HepG2 (cell line): ENCODE results near the gene REPIN1.

ENCODE experiments used
- LCORL ChIP-seq, 2 experiments: fragments of 450-650 bp in 1 of 2; sonication (generic) in 1 of 2; formaldehyde crosslinking in 1 of 2; IDR thresholded peaks; 2 replicates each; pipeline versions ENCODE4 v1.5.0 to v1.6.1; 2017 to 2020; ENCODE audit warnings: antibody characterized with exemption in 1 of 2, missing genetic modification reagents in 1 of 2
- PRPF4 ChIP-seq: fragments of 200-400 bp; formaldehyde crosslinking; IDR thresholded peaks from 2 replicates; pipeline ENCODE4 v1.6.1; 2016; ENCODE audit warnings: low read length, low read depth; ENCODE audit not compliant: poor library complexity, severe bottlenecking
- SMC3 ChIP-seq: IDR thresholded peaks from 2 replicates; pipeline ENCODE4 v1.6.1; 2011; ENCODE audit warnings: low read length, improper control_type of control experiment
- TEAD2 ChIP-seq: sonication (generic); formaldehyde crosslinking; IDR thresholded peaks from 2 replicates; pipeline ENCODE4 v1.9.0; 2021; ENCODE audit warnings: missing genetic modification reagents
- ZSCAN12 ChIP-seq: sonication (generic); formaldehyde crosslinking; IDR thresholded peaks from 2 replicates; pipeline ENCODE4 v1.9.0; 2021; ENCODE audit warnings: mild to moderate bottlenecking, missing genetic modification reagents
- ZZZ3 ChIP-seq: sonication (generic); formaldehyde crosslinking; IDR thresholded peaks from 2 replicates; pipeline ENCODE4 v1.4.0; 2020; ENCODE audit warnings: missing genetic modification reagents, mild to moderate bottlenecking, borderline replicate concordance
- TF ChIP-seq, protein P1 (sequence below): sonication (generic); formaldehyde crosslinking; IDR thresholded peaks from 2 replicates; pipeline ENCODE4 v1.5.0; 2020; ENCODE audit warnings: mild to moderate bottlenecking, missing genetic modification reagents, moderate library complexity
- TF ChIP-seq, protein P2 (sequence below), 2 experiments: IDR thresholded peaks; 2 replicates each; pipeline ENCODE4 v1.6.1; 2011 to 2012; ENCODE audit warnings: low read length in 2 of 2, borderline replicate concordance in 1 of 2, low read depth in 1 of 2, mild to moderate bottlenecking in 1 of 2, moderate library complexity in 1 of 2

DNA sequence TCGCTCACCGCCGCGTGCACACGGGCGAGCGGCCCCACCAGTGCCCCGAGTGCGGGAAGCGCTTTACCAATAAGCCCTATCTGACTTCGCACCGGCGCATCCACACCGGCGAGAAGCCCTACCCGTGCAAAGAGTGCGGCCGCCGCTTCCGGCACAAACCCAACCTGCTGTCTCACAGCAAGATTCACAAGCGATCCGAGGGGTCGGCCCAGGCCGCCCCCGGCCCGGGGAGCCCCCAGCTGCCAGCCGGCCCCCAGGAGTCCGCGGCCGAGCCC, 3.3 kb downstream of the REPIN1 start:
- TF ChIP-seq, protein P1, sequence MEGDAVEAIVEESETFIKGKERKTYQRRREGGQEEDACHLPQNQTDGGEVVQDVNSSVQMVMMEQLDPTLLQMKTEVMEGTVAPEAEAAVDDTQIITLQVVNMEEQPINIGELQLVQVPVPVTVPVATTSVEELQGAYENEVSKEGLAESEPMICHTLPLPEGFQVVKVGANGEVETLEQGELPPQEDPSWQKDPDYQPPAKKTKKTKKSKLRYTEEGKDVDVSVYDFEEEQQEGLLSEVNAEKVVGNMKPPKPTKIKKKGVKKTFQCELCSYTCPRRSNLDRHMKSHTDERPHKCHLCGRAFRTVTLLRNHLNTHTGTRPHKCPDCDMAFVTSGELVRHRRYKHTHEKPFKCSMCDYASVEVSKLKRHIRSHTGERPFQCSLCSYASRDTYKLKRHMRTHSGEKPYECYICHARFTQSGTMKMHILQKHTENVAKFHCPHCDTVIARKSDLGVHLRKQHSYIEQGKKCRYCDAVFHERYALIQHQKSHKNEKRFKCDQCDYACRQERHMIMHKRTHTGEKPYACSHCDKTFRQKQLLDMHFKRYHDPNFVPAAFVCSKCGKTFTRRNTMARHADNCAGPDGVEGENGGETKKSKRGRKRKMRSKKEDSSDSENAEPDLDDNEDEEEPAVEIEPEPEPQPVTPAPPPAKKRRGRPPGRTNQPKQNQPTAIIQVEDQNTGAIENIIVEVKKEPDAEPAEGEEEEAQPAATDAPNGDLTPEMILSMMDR (CRISPR knock-in tag), result no peak
- TF ChIP-seq TEAD2 (CRISPR knock-in tag) (no peak), ZSCAN12 (CRISPR knock-in tag) (no peak), ZZZ3 (CRISPR knock-in tag) (no peak), LCORL (IDR thresholded peaks at IDR 0.05) (no peak), LCORL (CRISPR knock-in tag; IDR thresholded peaks at IDR 0.05) (no peak), PRPF4 (no peak), SMC3 (no peak)
- TF ChIP-seq, protein P2, sequence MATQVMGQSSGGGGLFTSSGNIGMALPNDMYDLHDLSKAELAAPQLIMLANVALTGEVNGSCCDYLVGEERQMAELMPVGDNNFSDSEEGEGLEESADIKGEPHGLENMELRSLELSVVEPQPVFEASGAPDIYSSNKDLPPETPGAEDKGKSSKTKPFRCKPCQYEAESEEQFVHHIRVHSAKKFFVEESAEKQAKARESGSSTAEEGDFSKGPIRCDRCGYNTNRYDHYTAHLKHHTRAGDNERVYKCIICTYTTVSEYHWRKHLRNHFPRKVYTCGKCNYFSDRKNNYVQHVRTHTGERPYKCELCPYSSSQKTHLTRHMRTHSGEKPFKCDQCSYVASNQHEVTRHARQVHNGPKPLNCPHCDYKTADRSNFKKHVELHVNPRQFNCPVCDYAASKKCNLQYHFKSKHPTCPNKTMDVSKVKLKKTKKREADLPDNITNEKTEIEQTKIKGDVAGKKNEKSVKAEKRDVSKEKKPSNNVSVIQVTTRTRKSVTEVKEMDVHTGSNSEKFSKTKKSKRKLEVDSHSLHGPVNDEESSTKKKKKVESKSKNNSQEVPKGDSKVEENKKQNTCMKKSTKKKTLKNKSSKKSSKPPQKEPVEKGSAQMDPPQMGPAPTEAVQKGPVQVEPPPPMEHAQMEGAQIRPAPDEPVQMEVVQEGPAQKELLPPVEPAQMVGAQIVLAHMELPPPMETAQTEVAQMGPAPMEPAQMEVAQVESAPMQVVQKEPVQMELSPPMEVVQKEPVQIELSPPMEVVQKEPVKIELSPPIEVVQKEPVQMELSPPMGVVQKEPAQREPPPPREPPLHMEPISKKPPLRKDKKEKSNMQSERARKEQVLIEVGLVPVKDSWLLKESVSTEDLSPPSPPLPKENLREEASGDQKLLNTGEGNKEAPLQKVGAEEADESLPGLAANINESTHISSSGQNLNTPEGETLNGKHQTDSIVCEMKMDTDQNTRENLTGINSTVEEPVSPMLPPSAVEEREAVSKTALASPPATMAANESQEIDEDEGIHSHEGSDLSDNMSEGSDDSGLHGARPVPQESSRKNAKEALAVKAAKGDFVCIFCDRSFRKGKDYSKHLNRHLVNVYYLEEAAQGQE (IDR thresholded peaks at IDR 0.05; ENCODE audit: borderline replicate concordance in 1 of 2, low read depth in 1 of 2, low read length in 2 of 2), result no peak
